ENCODE data around the gene PSMD13. TPM values are rescaled to one million over a fixed set of nuclear protein-coding genes. Genes with fewer than 3 reads are reported as not detected.
A peak's percentile ranks its signal among the peaks of the same experiment; 100 is the strongest.

The PSMD13 gene
- total and polyA plus RNA-seq, 2 donors from 2014 or later = 87.7 to 115 TPM

DNA sequence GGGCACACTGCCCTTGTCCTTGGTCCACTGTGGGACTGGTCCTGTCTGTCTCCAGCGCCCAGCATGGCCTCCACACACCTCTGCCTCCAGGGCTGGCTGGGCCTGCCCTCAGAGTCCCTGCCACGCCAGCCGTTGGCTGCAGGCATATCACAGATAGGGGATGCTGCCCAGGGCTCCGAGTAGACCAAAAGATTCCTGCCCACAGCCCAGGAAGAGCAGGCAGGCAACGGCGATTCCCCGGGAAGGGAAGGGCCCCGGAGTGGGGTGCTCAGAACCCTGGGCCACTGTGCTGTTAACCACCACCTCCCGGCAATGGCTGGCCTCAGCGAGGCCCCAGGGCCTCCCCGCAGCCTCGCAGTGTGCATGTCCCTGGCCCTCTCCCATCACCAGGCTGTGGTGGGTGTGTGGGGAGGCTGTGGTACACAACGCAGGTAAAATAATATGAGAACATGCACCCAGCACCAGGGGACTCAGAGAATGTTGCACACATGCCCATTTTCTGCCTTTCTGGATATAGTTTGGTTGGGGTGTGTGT is 60.3 kb downstream of the PSMD13 start:
- no peak overlapping the region for H3K27ac ChIP-seq (ENCODE audit: low read depth in 2 of 2, low read length in 2 of 2)
- H3K9me3 ChIP-seq (ENCODE audit: control insufficient read depth in 2 of 3, insufficient read depth in 1 of 3, low read length in 3 of 3) = no peaks in the 10 kb centered on the region
- H3K9ac ChIP-seq (ENCODE audit: low read length in 3 of 3) = no peak overlapping the region
- H3K4me3 ChIP-seq (ENCODE audit: low read length in 3 of 3) = no peak overlapping the region
- no peaks in the 10 kb centered on the region for H3K36me3 ChIP-seq (ENCODE audit: control insufficient read depth in 2 of 3, insufficient read depth in 3 of 3, low read length in 3 of 3)
- H3K27me3 ChIP-seq (ENCODE audit: control insufficient read depth, insufficient read depth, low read length) = no peaks in the 10 kb centered on the region
- FAIRE-seq (no peak), DNase-seq (peak in 2 of 5 donors; percentile 26 to 77)
- intact Hi-C loops (cut with DNase I) = no loop called here
- TF ChIP-seq, protein P1, sequence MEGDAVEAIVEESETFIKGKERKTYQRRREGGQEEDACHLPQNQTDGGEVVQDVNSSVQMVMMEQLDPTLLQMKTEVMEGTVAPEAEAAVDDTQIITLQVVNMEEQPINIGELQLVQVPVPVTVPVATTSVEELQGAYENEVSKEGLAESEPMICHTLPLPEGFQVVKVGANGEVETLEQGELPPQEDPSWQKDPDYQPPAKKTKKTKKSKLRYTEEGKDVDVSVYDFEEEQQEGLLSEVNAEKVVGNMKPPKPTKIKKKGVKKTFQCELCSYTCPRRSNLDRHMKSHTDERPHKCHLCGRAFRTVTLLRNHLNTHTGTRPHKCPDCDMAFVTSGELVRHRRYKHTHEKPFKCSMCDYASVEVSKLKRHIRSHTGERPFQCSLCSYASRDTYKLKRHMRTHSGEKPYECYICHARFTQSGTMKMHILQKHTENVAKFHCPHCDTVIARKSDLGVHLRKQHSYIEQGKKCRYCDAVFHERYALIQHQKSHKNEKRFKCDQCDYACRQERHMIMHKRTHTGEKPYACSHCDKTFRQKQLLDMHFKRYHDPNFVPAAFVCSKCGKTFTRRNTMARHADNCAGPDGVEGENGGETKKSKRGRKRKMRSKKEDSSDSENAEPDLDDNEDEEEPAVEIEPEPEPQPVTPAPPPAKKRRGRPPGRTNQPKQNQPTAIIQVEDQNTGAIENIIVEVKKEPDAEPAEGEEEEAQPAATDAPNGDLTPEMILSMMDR (IDR thresholded peaks at IDR 0.05; ENCODE audit: borderline replicate concordance, extremely low read depth, insufficient read depth) = no peak
- no peaks in the 10 kb centered on the region for H3K4me1 ChIP-seq (ENCODE audit: control insufficient read depth in 2 of 3, insufficient read depth in 2 of 3, low read depth in 1 of 3, low read length in 3 of 3)

DNA sequence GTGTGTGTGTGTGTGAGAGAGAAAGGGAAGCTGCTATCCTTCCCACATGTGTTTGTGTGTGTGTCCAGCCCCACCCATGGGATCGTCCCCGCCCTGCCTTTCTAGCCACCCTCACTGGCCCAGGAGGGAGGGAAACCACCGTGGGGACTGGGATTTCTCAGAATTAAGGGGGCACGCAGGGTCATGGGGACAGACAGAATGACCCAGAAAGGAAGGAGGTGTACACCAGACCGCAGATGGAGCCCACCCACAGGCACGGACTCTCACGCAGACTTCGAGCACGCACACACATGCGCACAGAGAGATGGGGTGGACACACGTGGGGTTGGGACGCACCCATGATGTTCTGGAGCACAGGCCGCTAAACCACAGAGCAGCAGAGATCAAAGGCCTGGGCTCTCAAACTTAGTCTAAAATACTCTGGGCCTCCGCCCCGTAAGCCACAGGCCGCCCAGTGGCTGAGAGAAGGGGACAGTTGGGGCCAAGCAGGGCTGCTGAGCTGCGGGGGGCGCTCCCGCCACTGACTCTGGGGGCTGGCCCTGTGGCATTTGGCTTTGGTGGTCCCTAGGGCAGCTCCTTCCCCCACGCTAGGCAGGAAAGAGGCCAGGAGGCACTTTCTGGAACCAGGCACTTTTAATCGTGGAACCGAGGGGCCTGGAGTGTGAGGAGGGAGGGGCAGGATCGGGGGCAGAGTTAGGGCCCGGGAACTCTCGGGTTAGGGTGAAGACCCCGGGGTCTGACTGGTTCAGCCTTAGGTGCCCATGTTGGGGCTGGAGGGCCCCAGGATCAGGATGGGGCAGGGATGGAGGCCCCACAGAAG is 61.0 kb downstream of the PSMD13 start:
- intact Hi-C loops (cut with DNase I) = no loop called here

DNA sequence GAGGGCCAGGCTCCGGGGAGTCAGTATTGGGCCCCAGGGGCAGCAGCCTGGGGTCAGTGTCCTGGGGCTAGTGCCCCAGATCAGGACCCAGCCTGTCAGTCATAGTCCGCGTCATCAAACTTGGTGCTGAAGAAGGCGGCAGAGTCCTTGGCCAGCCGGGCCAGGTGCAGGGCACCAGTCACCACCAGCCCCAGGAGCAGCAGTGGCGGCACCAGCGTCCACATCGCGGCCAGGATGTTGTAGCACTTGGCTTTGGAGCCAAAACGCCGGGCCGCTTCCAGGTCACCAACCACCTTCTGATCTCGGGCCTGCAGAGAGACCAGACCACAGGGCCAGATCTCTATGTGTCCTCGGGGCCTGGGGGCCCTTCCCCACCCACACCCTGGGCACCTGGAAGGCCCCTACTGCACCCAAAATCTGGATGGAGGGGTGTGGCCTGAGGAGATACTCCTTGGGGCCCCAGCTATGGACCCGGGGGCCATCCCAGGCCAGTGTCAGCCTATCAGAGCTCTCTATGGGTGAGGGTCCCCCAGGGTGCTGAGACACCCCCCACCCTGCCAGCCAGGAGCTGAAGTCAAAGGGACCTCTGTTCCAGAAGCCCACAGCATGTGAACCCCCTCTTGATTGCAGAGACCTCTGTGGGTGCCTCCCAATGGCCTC is 61.8 kb downstream of the PSMD13 start:
- TF ChIP-seq, protein P1 (IDR thresholded peaks at IDR 0.05; ENCODE audit: borderline replicate concordance, extremely low read depth, insufficient read depth) = no peak
- Histone ChIP-seq H3K9ac (ENCODE audit: low read length in 3 of 3) (no peak overlapping the region), H3K4me1 (ENCODE audit: control insufficient read depth in 2 of 3, insufficient read depth in 2 of 3, low read depth in 1 of 3, low read length in 3 of 3) (no peaks in the 10 kb centered on the region), H3K27ac (ENCODE audit: low read depth in 2 of 2, low read length in 2 of 2) (no peak overlapping the region), H3K4me3 (ENCODE audit: low read length in 3 of 3) (no peak overlapping the region), H3K36me3 (ENCODE audit: control insufficient read depth in 2 of 3, insufficient read depth in 3 of 3, low read length in 3 of 3) (no peaks in the 10 kb centered on the region), H3K27me3 (ENCODE audit: control insufficient read depth, insufficient read depth, low read length) (no peaks in the 10 kb centered on the region), H3K9me3 (ENCODE audit: control insufficient read depth in 2 of 3, insufficient read depth in 1 of 3, low read length in 3 of 3) (no peaks in the 10 kb centered on the region)
- intact Hi-C loops (cut with DNase I) = no loop called here
- FAIRE-seq (no peak), DNase-seq (peak in 2 of 5 donors; percentile 52 to 67)

More for the DNA sequence above, 61.0 kb downstream of the PSMD13 start:
- Histone ChIP-seq H3K4me3 (ENCODE audit: low read length in 3 of 3) (no peak overlapping the region), H3K4me1 (ENCODE audit: control insufficient read depth in 2 of 3, insufficient read depth in 2 of 3, low read depth in 1 of 3, low read length in 3 of 3) (no peaks in the 10 kb centered on the region), H3K9ac (ENCODE audit: low read length in 3 of 3) (no peak overlapping the region), H3K9me3 (ENCODE audit: control insufficient read depth in 2 of 3, insufficient read depth in 1 of 3, low read length in 3 of 3) (no peaks in the 10 kb centered on the region), H3K27ac (ENCODE audit: low read depth in 2 of 2, low read length in 2 of 2) (no peak overlapping the region), H3K27me3 (ENCODE audit: control insufficient read depth, insufficient read depth, low read length) (no peaks in the 10 kb centered on the region), H3K36me3 (ENCODE audit: control insufficient read depth in 2 of 3, insufficient read depth in 3 of 3, low read length in 3 of 3) (no peaks in the 10 kb centered on the region)
- TF ChIP-seq, protein P1 (IDR thresholded peaks at IDR 0.05; ENCODE audit: borderline replicate concordance, extremely low read depth, insufficient read depth) = no peak
- peak in 2 of 5 donors; percentile 39 to 73 for DNase-seq
- no peak for FAIRE-seq
